H9 (cell line): ENCODE results near the gene DYNC1H1. TPM values are rescaled to one million over a fixed set of nuclear protein-coding genes. Genes with fewer than 3 reads are reported as not detected.

Experiments
- DNase-seq: peaks from one replicate; pipeline ENCODE4 v3.0.0-alpha.2; 2017
- H2AFZ ChIP-seq: one replicate; pipeline ENCODE4 v1.6.1; 2013; ENCODE audit warnings: mild to moderate bottlenecking, low read length, control low read depth, moderate library complexity
- H2AK5ac ChIP-seq: 2 replicates; pipeline ENCODE4 v1.6.1; 2013; ENCODE audit warnings: low read length, control low read depth, mixed read lengths; ENCODE audit not compliant: insufficient read length
- H2BK120ac ChIP-seq: one replicate; pipeline ENCODE4 v1.6.1; 2013; ENCODE audit warnings: low read depth, mild to moderate bottlenecking, low read length, control low read depth, inconsistent platforms; ENCODE audit not compliant: poor library complexity, severe bottlenecking
- H2BK12ac ChIP-seq: 2 replicates; pipeline ENCODE4 v1.6.1; 2013; ENCODE audit warnings: low read length, control low read depth, mixed read lengths, low read depth; ENCODE audit not compliant: insufficient read length
- H2BK15ac ChIP-seq: 2 replicates; pipeline ENCODE4 v1.6.1; 2013; ENCODE audit warnings: low read depth, low read length, control low read depth
- H2BK20ac ChIP-seq: one replicate; pipeline ENCODE4 v1.6.1; 2013; ENCODE audit warnings: low read depth, mild to moderate bottlenecking, low read length, control low read depth, inconsistent platforms; ENCODE audit not compliant: poor library complexity, severe bottlenecking
- H2BK5ac ChIP-seq: 2 replicates; pipeline ENCODE4 v1.6.1; 2013; ENCODE audit warnings: low read length, control low read depth, mixed read lengths; ENCODE audit not compliant: insufficient read length
- H3K14ac ChIP-seq: 2 replicates; pipeline ENCODE4 v1.6.1; 2013; ENCODE audit warnings: low read length, control low read depth; ENCODE audit not compliant: insufficient read depth
- H3K18ac ChIP-seq: 2 replicates; pipeline ENCODE4 v1.6.1; 2013; ENCODE audit warnings: low read depth, mild to moderate bottlenecking, mixed read lengths, low read length, control low read depth; ENCODE audit not compliant: insufficient read length
- H3K23ac ChIP-seq: 2 replicates; pipeline ENCODE4 v1.6.1; 2013; ENCODE audit warnings: low read length, control low read depth, mixed read lengths, low read depth; ENCODE audit not compliant: insufficient read length
- H3K23me2 ChIP-seq: 2 replicates; pipeline ENCODE4 v1.6.1; 2013; ENCODE audit warnings: low read depth, mild to moderate bottlenecking, mixed read lengths, low read length, control low read depth; ENCODE audit not compliant: insufficient read length, poor library complexity, severe bottlenecking
- H3K27ac ChIP-seq: 2 replicates; pipeline ENCODE4 v1.5.1; 2013; ENCODE audit warnings: low read length, control low read depth, mixed read lengths, low read depth; ENCODE audit not compliant: insufficient read length
- H3K27me3 ChIP-seq: 2 replicates; pipeline ENCODE4 v1.6.1; 2013; ENCODE audit warnings: low read length, control low read depth, inconsistent platforms; ENCODE audit not compliant: insufficient read depth
- H3K4ac ChIP-seq: 2 replicates; pipeline ENCODE4 v1.6.1; 2013; ENCODE audit warnings: low read depth, mild to moderate bottlenecking, control low read depth, inconsistent platforms, low read length, moderate library complexity
- H3K4me1 ChIP-seq: 2 replicates; pipeline ENCODE4 v1.6.1; 2013; ENCODE audit warnings: low read length, control low read depth, inconsistent platforms; ENCODE audit not compliant: insufficient read depth
- H3K4me2 ChIP-seq: 2 replicates; pipeline ENCODE4 v1.6.1; 2013; ENCODE audit warnings: low read length, control low read depth, mixed read lengths; ENCODE audit not compliant: insufficient read length, insufficient read depth
- H3K56ac ChIP-seq: 2 replicates; pipeline ENCODE4 v1.6.1; 2013; ENCODE audit warnings: low read depth, mild to moderate bottlenecking, mixed read lengths, low read length, control low read depth; ENCODE audit not compliant: insufficient read length
- H3K79me1 ChIP-seq: 2 replicates; pipeline ENCODE4 v1.6.1; 2013; ENCODE audit warnings: low read depth, mild to moderate bottlenecking, moderate library complexity, low read length, control low read depth, inconsistent platforms; ENCODE audit not compliant: insufficient read depth, poor library complexity, severe bottlenecking
- H3K79me2 ChIP-seq: 2 replicates; pipeline ENCODE4 v1.6.1; 2013; ENCODE audit warnings: low read length, control low read depth, inconsistent platforms; ENCODE audit not compliant: insufficient read depth
- H3K9ac ChIP-seq: 2 replicates; pipeline ENCODE4 v1.6.1; 2013; ENCODE audit warnings: low read length, control low read depth, mixed read lengths; ENCODE audit not compliant: insufficient read length; ENCODE audit errors: extremely low read depth
- H3K9me3 ChIP-seq: one replicate; pipeline ENCODE4 v1.6.1; 2013; ENCODE audit warnings: low read depth, low read length, inconsistent platforms; ENCODE audit not compliant: control insufficient read depth
- H3T11ph ChIP-seq: one replicate; pipeline ENCODE4 v1.6.1; 2013; ENCODE audit warnings: mild to moderate bottlenecking, low read length, control low read depth, inconsistent platforms
- H4K20me1 ChIP-seq: one replicate; pipeline ENCODE4 v1.6.1; 2013; ENCODE audit not compliant: control insufficient read depth, insufficient read length, insufficient read depth
- H4K5ac ChIP-seq: 2 replicates; pipeline ENCODE4 v1.6.1; 2013; ENCODE audit warnings: low read depth, mild to moderate bottlenecking, mixed read lengths, low read length, control low read depth; ENCODE audit not compliant: insufficient read length
- H4K8ac ChIP-seq: replicated peaks from 2 replicates; pipeline ENCODE4 v1.6.1; 2013; ENCODE audit warnings: low read length, control low read depth, mixed read lengths, low read depth; ENCODE audit not compliant: insufficient read length
- H4K91ac ChIP-seq: 2 replicates; pipeline ENCODE4 v1.6.1; 2013; ENCODE audit warnings: low read depth, mild to moderate bottlenecking, moderate library complexity, mixed read lengths, low read length, control low read depth; ENCODE audit not compliant: insufficient read length
- H3K27ac Mint-ChIP-seq, 3 experiments: 2 replicates in 2 of 3; 3 replicates in 1 of 3; pipeline ENCODE4 v1.8.0; 2020 to 2021; ENCODE audit warnings: mixed read lengths in 3 of 3, mild to moderate bottlenecking in 1 of 3, moderate library complexity in 1 of 3
- H3K27me3 Mint-ChIP-seq: 2 replicates; pipeline ENCODE4 v1.8.0; 2021; ENCODE audit warnings: low read depth, mild to moderate bottlenecking, moderate library complexity, mixed read lengths
- H3K36me3 Mint-ChIP-seq, 3 experiments: 2 replicates in 2 of 3; 3 replicates in 1 of 3; pipeline ENCODE4 v1.8.0; 2020 to 2021; ENCODE audit warnings: low read depth in 3 of 3, mixed read lengths in 3 of 3; ENCODE audit not compliant: insufficient read depth in 1 of 3
- H3K4me1 Mint-ChIP-seq, 2 experiments: 2 replicates each; pipeline ENCODE4 v1.8.0; 2020; ENCODE audit warnings: mixed read lengths in 2 of 2
- H3K4me3 Mint-ChIP-seq, 2 experiments: 2 replicates in 1 of 2; 3 replicates in 1 of 2; pipeline ENCODE4 v1.8.0; 2020 to 2021; ENCODE audit warnings: mild to moderate bottlenecking in 2 of 2, mixed read lengths in 2 of 2, moderate library complexity in 1 of 2
- H3K9me3 Mint-ChIP-seq, 2 experiments: 2 replicates in 1 of 2; 3 replicates in 1 of 2; pipeline ENCODE4 v1.8.0; 2020; ENCODE audit warnings: mild to moderate bottlenecking in 2 of 2, mixed read lengths in 2 of 2, moderate library complexity in 1 of 2
- WGBS: extraction: QIAGEN DNeasy Blood & Tissue Kit; methylation state at CpG from one replicate; pipeline ENCODE4 v1.1.7; 2013; ENCODE audit warnings: missing lambda C conversion rate, low lambda C conversion rate, mixed read lengths; ENCODE audit not compliant: insufficient read length; ENCODE audit errors: extremely low coverage; 5-methylcytosine and 5-hydroxymethylcytosine counted together
- total RNA-seq: library from RNA; stranded (reverse); gene quantifications from 2 replicates; pipeline ENCODE4 v1.2.1, GENCODE V29; 2021
- TF ChIP-seq, protein P1 (sequence below): fragments of 200-600 bp; sonication (generic); conservative IDR thresholded peaks from 3 replicates; pipeline ENCODE4 v1.8.0; 2021; ENCODE audit warnings: antibody characterized with exemption, mild to moderate bottlenecking

Gene DYNC1H1
- total RNA-seq, 1 experiment from 2014 or later = 359 TPM

DNA sequence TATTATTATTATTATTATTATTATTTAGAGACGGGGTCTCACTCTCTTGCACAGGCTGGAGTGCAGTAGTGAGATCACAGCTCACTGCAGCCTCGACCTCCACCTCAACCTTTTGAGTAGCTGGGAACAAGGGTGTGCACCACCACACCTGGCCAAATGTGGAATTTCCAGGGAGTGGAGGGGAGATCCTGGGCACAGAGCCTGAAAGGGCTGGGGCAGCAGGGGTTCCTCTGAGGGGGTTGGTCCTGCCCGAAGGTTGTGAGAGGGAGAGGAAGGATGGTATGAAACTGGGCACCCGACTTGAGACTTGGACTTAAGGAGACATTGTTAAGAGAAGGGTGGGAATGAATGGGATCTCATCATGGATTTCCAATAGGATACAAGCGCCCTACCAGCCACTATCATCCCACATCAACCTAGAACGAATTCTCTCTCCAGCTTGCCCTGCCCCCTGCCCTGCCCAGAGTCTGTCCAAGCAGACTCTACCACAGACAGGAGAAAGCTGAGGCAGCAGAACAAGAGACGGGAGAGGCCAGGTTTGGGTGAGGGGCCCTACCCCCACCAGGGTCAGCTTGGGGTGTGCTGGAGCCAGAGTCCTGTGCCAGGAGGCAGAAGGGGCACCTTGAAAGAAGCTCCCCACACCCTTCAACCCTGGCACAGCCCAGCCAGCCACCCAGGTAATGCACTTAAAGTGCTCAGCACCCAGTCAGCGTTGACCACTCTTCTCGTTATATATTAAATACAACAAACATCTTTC lies 2.4 kb upstream of the DYNC1H1 start:
- Histone ChIP-seq H3K23me2 (peaks cover 14% of the 10 kb centered on the region), H4K5ac (no peak overlapping the region), H3K4me2 (no peak overlapping the region), H3K14ac (no peak overlapping the region), H3T11ph (no peak overlapping the region), H4K91ac (no peak overlapping the region), H3K4me1 (no peaks in the 10 kb centered on the region), H3K27me3 (peaks cover 4% of the 10 kb centered on the region; the same call in 1 of the 2 replicates), H3K9ac (no peak overlapping the region), H2BK15ac (no peak overlapping the region), H3K27ac (no peak overlapping the region), H2AFZ (no peak overlapping the region), H4K20me1 (no peaks in the 10 kb centered on the region), H2AK5ac (no peak overlapping the region), H4K8ac (no peak overlapping the region), H2BK5ac (no peak overlapping the region), H3K56ac (no peak overlapping the region), H3K79me2 (peaks cover 9% of the 10 kb centered on the region; the same call in 1 of the 2 replicates), H3K18ac (no peak overlapping the region), H2BK120ac (no peak overlapping the region), H3K4ac (no peak overlapping the region), H2BK20ac (no peak overlapping the region), H3K23ac (no peak overlapping the region), H2BK12ac (no peak overlapping the region), H3K9me3 (no peaks in the 10 kb centered on the region), H3K79me1 (no peaks in the 10 kb centered on the region)
- Mint-ChIP-seq H3K36me3 (no peaks in the 10 kb centered on the region), H3K9me3 (no peaks in the 10 kb centered on the region; a peak in 1 of 5 replicates), H3K27me3 (peaks cover 43% of the 10 kb centered on the region), H3K27ac (no peak overlapping the region), H3K4me3 (no peak overlapping the region), H3K4me1 (peaks cover 22 to 28% of the 10 kb centered on the region in 2 experiments)
- no peak for DNase-seq
- TF ChIP-seq, protein P1, sequence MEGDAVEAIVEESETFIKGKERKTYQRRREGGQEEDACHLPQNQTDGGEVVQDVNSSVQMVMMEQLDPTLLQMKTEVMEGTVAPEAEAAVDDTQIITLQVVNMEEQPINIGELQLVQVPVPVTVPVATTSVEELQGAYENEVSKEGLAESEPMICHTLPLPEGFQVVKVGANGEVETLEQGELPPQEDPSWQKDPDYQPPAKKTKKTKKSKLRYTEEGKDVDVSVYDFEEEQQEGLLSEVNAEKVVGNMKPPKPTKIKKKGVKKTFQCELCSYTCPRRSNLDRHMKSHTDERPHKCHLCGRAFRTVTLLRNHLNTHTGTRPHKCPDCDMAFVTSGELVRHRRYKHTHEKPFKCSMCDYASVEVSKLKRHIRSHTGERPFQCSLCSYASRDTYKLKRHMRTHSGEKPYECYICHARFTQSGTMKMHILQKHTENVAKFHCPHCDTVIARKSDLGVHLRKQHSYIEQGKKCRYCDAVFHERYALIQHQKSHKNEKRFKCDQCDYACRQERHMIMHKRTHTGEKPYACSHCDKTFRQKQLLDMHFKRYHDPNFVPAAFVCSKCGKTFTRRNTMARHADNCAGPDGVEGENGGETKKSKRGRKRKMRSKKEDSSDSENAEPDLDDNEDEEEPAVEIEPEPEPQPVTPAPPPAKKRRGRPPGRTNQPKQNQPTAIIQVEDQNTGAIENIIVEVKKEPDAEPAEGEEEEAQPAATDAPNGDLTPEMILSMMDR = no peak
- no CpG with 5 or more reads among the region's 9 CpGs for WGBS
